ENCODE results near the gene IL36RN.
"Not testable (repeated sequence)": the region's sequence is repeated elsewhere in the genome, so short reads cannot be mapped to it uniquely, and the experiment has no call there.

GRCh38 chr2:113096306-113096705 is 37.3 kb downstream of the IL36RN start:
- TF ChIP-seq CTCF, POLR2A (IDR thresholded peaks at IDR 0.05): not testable (repeated sequence)
